Neuron (in vitro differentiated cells): ENCODE results near the gene SLFN12.
A peak's percentile ranks its signal among the peaks of the same experiment; 100 is the strongest.

Source experiments
- H2AFZ ChIP-seq: one replicate; pipeline ENCODE4 v1.6.1; 2013; ENCODE audit warnings: low read depth, mild to moderate bottlenecking, inconsistent platforms, low read length, moderate library complexity
- H3K27me3 ChIP-seq: one replicate; pipeline ENCODE4 v1.6.1; 2013; ENCODE audit warnings: low read length; ENCODE audit not compliant: insufficient read depth
- H3K36me3 ChIP-seq: one replicate; pipeline ENCODE4 v1.6.1; 2013; ENCODE audit warnings: low read length; ENCODE audit not compliant: insufficient read depth
- H3K4me1 ChIP-seq: one replicate; pipeline ENCODE4 v1.6.1; 2013; ENCODE audit warnings: low read length; ENCODE audit not compliant: insufficient read depth
- H3K4me3 ChIP-seq: 2 replicates; pipeline ENCODE4 v1.5.1; 2013; ENCODE audit warnings: mild to moderate bottlenecking, low read length, moderate library complexity
- H3K9me3 ChIP-seq: one replicate; pipeline ENCODE4 v1.6.1; 2013; ENCODE audit warnings: low read length

SLFN12 gene

GRCh38 chr17:35390156-35390555, 42.1 kb downstream of the SLFN12 start:
- Histone ChIP-seq H3K36me3 (no peaks in the 10 kb centered on the region), H3K27me3 (no peaks in the 10 kb centered on the region), H3K4me1 (no peaks in the 10 kb centered on the region), H3K4me3 (no peak overlapping the region), H2AFZ (no peak overlapping the region), H3K9me3 (no peaks in the 10 kb centered on the region)

GRCh38 chr17:35387496-35387895, 44.8 kb downstream of the SLFN12 start:
- no peaks in the 10 kb centered on the region for H3K4me1 ChIP-seq
- no peaks in the 10 kb centered on the region for H3K36me3 ChIP-seq
- H2AFZ ChIP-seq = no peak overlapping the region
- no peaks in the 10 kb centered on the region for H3K9me3 ChIP-seq
- H3K27me3 ChIP-seq = no peaks in the 10 kb centered on the region
- no peak overlapping the region for H3K4me3 ChIP-seq

- H3K4me3 ChIP-seq = no peak overlapping the region
- peaks cover 5% of the 10 kb centered on the region for H3K4me1 ChIP-seq
- H3K36me3 ChIP-seq = no peaks in the 10 kb centered on the region
- peaks cover 35% of the 10 kb centered on the region for H3K27me3 ChIP-seq
- H3K9me3 ChIP-seq = no peaks in the 10 kb centered on the region
- no peak overlapping the region for H2AFZ ChIP-seq
Observed at GRCh38 chr17:35377706-35378105, 54.6 kb downstream of the SLFN12 start.

- Histone ChIP-seq H2AFZ (no peak overlapping the region), H3K36me3 (no peaks in the 10 kb centered on the region), H3K27me3 (peaks cover 40% of the 10 kb centered on the region), H3K4me1 (peaks cover 5% of the 10 kb centered on the region), H3K4me3 (no peak overlapping the region), H3K9me3 (no peaks in the 10 kb centered on the region)
Observed at GRCh38 chr17:35377068-35377467, 55.2 kb downstream of the SLFN12 start.

- H3K4me1 ChIP-seq = peaks cover 5% of the 10 kb centered on the region
- no peak overlapping the region for H2AFZ ChIP-seq
- H3K36me3 ChIP-seq = no peaks in the 10 kb centered on the region
- H3K4me3 ChIP-seq = no peak overlapping the region
- peaks cover 46% of the 10 kb centered on the region for H3K27me3 ChIP-seq
- H3K9me3 ChIP-seq = peaks cover 2% of the 10 kb centered on the region
Observed at GRCh38 chr17:35376245-35376644, 56.1 kb downstream of the SLFN12 start.

- Histone ChIP-seq H3K4me1 (peaks cover 5% of the 10 kb centered on the region), H3K36me3 (no peaks in the 10 kb centered on the region), H3K9me3 (peaks cover 2% of the 10 kb centered on the region), H3K27me3 (peaks cover 46% of the 10 kb centered on the region), H3K4me3 (no peak overlapping the region), H2AFZ (peak overlapping the region; percentile 64)
Observed at GRCh38 chr17:35374766-35375344, 57.4 kb downstream of the SLFN12 start.

GRCh38 chr17:35373984-35374765, 58.1 kb downstream of the SLFN12 start:
- peaks cover 5% of the 10 kb centered on the region for H3K4me1 ChIP-seq
- H3K4me3 ChIP-seq = no peak overlapping the region
- peaks cover 2% of the 10 kb centered on the region for H3K9me3 ChIP-seq
- peaks cover 46% of the 10 kb centered on the region for H3K27me3 ChIP-seq
- no peaks in the 10 kb centered on the region for H3K36me3 ChIP-seq
- peak overlapping the region; percentile 64 for H2AFZ ChIP-seq

GRCh38 chr17:35373534-35373983, 58.7 kb downstream of the SLFN12 start, which contains the start of gene SLFN11:
Gene SLFN11, minus strand, starts transcription at chr17:35373621. Its CDS starts 9,814 bp downstream, at chr17:35363807.
- Histone ChIP-seq H3K4me1 (peaks cover 5% of the 10 kb centered on the region), H3K4me3 (no peak within 1 kb of the TSS), H3K36me3 (no peaks in the 10 kb centered on the region), H2AFZ (peak within 1 kb of the TSS; percentile 64), H3K9me3 (peaks cover 2% of the 10 kb centered on the region), H3K27me3 (peaks cover 47% of the 10 kb centered on the region)

GRCh38 chr17:35372846-35373533, 59.3 kb downstream of the SLFN12 start:
- H3K9me3 ChIP-seq = peaks cover 2% of the 10 kb centered on the region
- peaks cover 5% of the 10 kb centered on the region for H3K4me1 ChIP-seq

GRCh38 chr17:35371934-35372333, 60.4 kb downstream of the SLFN12 start:
- Histone ChIP-seq H3K27me3 (peaks cover 52% of the 10 kb centered on the region), H3K9me3 (peaks cover 2% of the 10 kb centered on the region), H2AFZ (no peak overlapping the region), H3K4me3 (no peak overlapping the region), H3K36me3 (no peaks in the 10 kb centered on the region), H3K4me1 (peaks cover 5% of the 10 kb centered on the region)

More at GRCh38 chr17:35372846-35373533, 59.3 kb downstream of the SLFN12 start:
- peaks cover 51% of the 10 kb centered on the region for H3K27me3 ChIP-seq
- H3K4me3 ChIP-seq = no peak overlapping the region
- no peaks in the 10 kb centered on the region for H3K36me3 ChIP-seq
- H2AFZ ChIP-seq = no peak overlapping the region

- Histone ChIP-seq H3K27me3 (peaks cover 42% of the 10 kb centered on the region), H2AFZ (no peak overlapping the region), H3K4me1 (no peaks in the 10 kb centered on the region), H3K9me3 (peaks cover 2% of the 10 kb centered on the region), H3K36me3 (no peaks in the 10 kb centered on the region), H3K4me3 (no peak overlapping the region)
Observed at GRCh38 chr17:35368081-35368830, 64.0 kb downstream of the SLFN12 start.

- peaks cover 15% of the 10 kb centered on the region for H3K27me3 ChIP-seq
- no peaks in the 10 kb centered on the region for H3K9me3 ChIP-seq
- H3K4me1 ChIP-seq = no peaks in the 10 kb centered on the region
- H3K36me3 ChIP-seq = no peaks in the 10 kb centered on the region
- H3K4me3 ChIP-seq = no peak overlapping the region
- H2AFZ ChIP-seq = no peak overlapping the region
Observed at GRCh38 chr17:35361027-35361426, 71.3 kb downstream of the SLFN12 start.
